BLaER1 treated with 17β-estradiol and CSF1 and Interleukin-3, amounts not matched to agents 10 nM and 100 nM (cell line): ENCODE results near the gene RMP24.
"Not testable (repeated sequence)": the region's sequence is repeated elsewhere in the genome, so short reads cannot be mapped to it uniquely, and the experiment has no call there.

Experiments
- H3K27ac ChIP-seq, 11 experiments: shearing (Covaris generic); formaldehyde crosslinking; 2 replicates each; pipeline ENCODE4 v1.8.1; 2022
- H3K27me3 ChIP-seq, 11 experiments: shearing (Covaris generic); formaldehyde crosslinking; 2 replicates each; pipeline ENCODE4 v1.8.1; 2022
- H3K36me3 ChIP-seq, 11 experiments: shearing (Covaris generic); formaldehyde crosslinking; 2 replicates each; pipeline ENCODE4 v1.8.1; 2022
- H3K4me1 ChIP-seq, 10 experiments: shearing (Covaris generic); formaldehyde crosslinking; 2 replicates each; pipeline ENCODE4 v1.8.1; 2022
- H3K4me2 ChIP-seq, 11 experiments: shearing (Covaris generic); formaldehyde crosslinking; 2 replicates each; pipeline ENCODE4 v1.8.1; 2022
- H3K4me3 ChIP-seq, 10 experiments: shearing (Covaris generic); formaldehyde crosslinking; 2 replicates each; pipeline ENCODE4 v1.8.1; 2022
- H3K9ac ChIP-seq, 11 experiments: shearing (Covaris generic); formaldehyde crosslinking; 2 replicates each; pipeline ENCODE4 v1.8.1; 2022
- H3K9me3 ChIP-seq, 11 experiments: shearing (Covaris generic); formaldehyde crosslinking; replicated peaks in 1 of 11; 2 replicates each; pipeline ENCODE4 v1.8.1; 2022
- H4K20me1 ChIP-seq, 11 experiments: shearing (Covaris generic); formaldehyde crosslinking; 2 replicates each; pipeline ENCODE4 v1.8.1; 2022
- Cebpa-rat ChIP-seq, 11 experiments: shearing (Covaris generic); IDR thresholded peaks; 2 replicates each; pipeline ENCODE4 v1.8.1; 2022

The RMP24 gene

DNA sequence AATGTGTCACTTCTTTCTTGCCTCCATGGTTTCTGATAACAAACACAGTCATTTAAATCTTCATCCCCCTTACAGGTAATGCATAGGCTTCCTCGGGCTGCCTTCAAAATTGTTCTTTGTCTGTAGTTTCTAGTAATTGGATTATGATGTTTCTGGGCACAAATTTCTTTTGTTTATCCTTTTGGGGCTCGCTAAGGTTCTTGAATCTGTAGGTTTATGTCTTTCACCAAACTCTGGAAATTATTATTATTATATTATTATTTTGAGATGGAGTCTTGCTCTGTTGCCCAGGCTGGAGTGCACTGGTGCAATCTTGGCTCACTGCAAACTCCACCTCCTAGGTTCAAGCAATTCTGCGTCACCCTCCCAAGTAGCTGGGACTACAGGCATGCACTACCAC lies 16.3 kb upstream of the RMP24 start:
- no peak overlapping the region for H3K4me2 ChIP-seq
- no peaks in the 10 kb centered on the region for H4K20me1 ChIP-seq
- H3K27me3 ChIP-seq = no peaks in the 10 kb centered on the region
- peaks cover 20 to 32% (median 27%) of the 10 kb centered on the region in 11 experiments for H3K9me3 ChIP-seq
- no peak overlapping the region for H3K4me3 ChIP-seq
- H3K4me1 ChIP-seq = no peaks in the 10 kb centered on the region
- no peaks in the 10 kb centered on the region for H3K36me3 ChIP-seq
- no peak overlapping the region for H3K9ac ChIP-seq
- no peak overlapping the region for H3K27ac ChIP-seq
- TF ChIP-seq Cebpa-rat (IDR thresholded peaks at IDR 0.05) = no peak

DNA sequence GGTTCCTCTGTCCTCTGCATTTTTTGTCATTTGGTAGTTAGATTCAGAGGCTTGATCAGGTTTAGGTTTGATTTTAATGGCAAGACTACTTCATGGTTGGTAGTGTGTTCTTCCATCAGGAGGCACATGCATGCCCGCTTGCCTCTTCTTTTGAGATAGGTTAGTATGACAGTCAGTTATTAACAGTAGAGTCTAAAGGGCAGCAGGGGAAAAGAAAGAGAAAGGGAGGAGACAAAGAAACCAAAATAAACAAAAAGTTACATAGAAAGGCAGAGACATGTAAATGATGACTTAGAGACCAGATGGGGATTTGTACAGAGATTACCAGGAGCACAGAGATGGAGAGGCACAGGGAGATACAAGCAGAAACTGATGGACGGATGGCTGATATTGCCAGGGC lies 10.2 kb upstream of the RMP24 start:
- TF ChIP-seq Cebpa-rat (IDR thresholded peaks at IDR 0.05) = no peak

GRCh38 chr18:35964319-35964718 lies 8.2 kb upstream of the RMP24 start:
- Histone ChIP-seq H3K4me3 (no peak overlapping the region), H3K4me2 (no peak overlapping the region), H3K27ac (no peak overlapping the region), H3K9me3 (peaks cover 6 to 13% (median 7%) of the 10 kb centered on the region in 11 experiments; a peak in 20 of 22 replicates), H3K4me1 (peaks cover 0 to 15% (median 4%) of the 10 kb centered on the region in 10 experiments; a peak in 11 of 20 replicates), H4K20me1 (no peaks in the 10 kb centered on the region), H3K9ac (no peak overlapping the region), H3K36me3 (no peaks in the 10 kb centered on the region), H3K27me3 (no peaks in the 10 kb centered on the region)
- TF ChIP-seq Cebpa-rat (IDR thresholded peaks at IDR 0.05) = no peak

More for the DNA sequence above, 10.2 kb upstream of the RMP24 start:
- no peak overlapping the region for H3K4me3 ChIP-seq
- H3K27me3 ChIP-seq = no peaks in the 10 kb centered on the region
- H3K9ac ChIP-seq = no peak overlapping the region
- H3K36me3 ChIP-seq = no peaks in the 10 kb centered on the region
- no peaks in the 10 kb centered on the region for H4K20me1 ChIP-seq
- no peak overlapping the region for H3K4me2 ChIP-seq
- peaks cover 6 to 13% (median 9%) of the 10 kb centered on the region in 11 experiments; a peak in 20 of 22 replicates for H3K9me3 ChIP-seq
- peaks cover 0 to 8% (median 0%) of the 10 kb centered on the region in 10 experiments; a peak in 1 of 20 replicates for H3K4me1 ChIP-seq
- H3K27ac ChIP-seq = no peak overlapping the region

GRCh38 chr18:35967866-35968265 lies 4.6 kb upstream of the RMP24 start:
- not testable (repeated sequence) for H3K27ac ChIP-seq, H3K27me3 ChIP-seq, H3K4me3 ChIP-seq, H4K20me1 ChIP-seq, H3K36me3 ChIP-seq, H3K9me3 ChIP-seq, H3K9ac ChIP-seq
- Histone ChIP-seq H3K4me2 (peak overlapping the region in 4 of 11 experiments; percentile 10 to 45 (median 28); a peak in 2 of 22 replicates), H3K4me1 (peaks cover 17 to 32% (median 23%) of the 10 kb centered on the region in 10 experiments)

DNA sequence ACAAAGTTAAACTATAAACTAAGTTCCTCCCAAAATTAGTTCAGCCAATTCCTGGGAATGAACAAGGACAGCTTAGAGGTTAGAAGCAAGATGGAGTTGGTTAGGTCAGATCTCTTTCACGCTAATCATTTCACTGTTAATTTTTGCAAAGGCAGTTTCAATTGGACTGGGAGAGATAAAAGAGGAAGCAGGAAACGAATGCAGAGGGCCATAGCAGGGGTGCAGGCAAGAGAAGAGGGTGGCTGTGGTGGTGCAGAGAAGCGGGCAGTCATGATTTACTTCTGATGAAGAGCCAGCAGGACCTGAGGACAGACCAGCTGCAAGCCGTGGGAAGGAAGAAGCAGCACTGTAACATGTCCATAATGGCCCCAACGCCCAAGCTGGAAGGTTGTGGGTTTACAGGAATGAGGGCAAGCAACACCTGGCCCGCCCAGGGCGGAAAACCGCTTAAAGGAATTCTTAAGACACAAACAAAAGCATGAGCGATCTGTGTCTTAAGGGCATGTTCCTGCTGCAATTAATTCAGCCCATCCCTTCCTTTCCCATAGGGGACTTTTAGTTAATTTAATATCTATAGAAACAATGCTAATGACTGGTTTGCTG lies 4.1 kb upstream of the RMP24 start:
- no peak for TF ChIP-seq Cebpa-rat (IDR thresholded peaks at IDR 0.05)
- Histone ChIP-seq H3K4me1 (peaks cover 21 to 36% (median 27%) of the 10 kb centered on the region in 10 experiments), H4K20me1 (peaks cover 0 to under 1% (median 0%) of the 10 kb centered on the region in 11 experiments; a peak in 2 of 22 replicates), H3K36me3 (peaks cover 0 to 2% (median 0%) of the 10 kb centered on the region in 11 experiments; a peak in 1 of 22 replicates), H3K27ac (no peak overlapping the region), H3K4me2 (peak overlapping the region in 4 of 11 experiments; percentile 10 to 45 (median 28); a peak in 3 of 22 replicates), H3K9ac (no peak overlapping the region), H3K4me3 (no peak overlapping the region), H3K27me3 (no peaks in the 10 kb centered on the region), H3K9me3 (no peaks in the 10 kb centered on the region)

DNA sequence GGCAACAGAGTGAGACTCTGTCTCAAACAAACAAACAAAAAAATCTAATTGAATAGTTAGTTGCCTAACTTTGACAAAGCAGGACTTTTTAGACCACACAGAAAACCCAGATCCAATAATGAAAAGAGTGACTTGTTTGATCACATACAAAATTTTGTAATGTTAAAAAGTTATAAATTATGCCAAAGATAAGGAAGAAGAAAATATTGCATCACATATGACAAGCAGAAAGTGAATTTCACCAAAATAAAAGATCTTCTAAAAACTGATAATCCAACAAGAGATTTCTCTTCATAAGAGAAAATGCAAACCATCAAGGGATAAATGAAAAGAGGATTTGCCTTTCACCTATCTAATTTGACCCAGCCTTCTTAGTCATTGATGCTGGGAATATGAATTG lies 2.8 kb upstream of the RMP24 start:
- peaks cover 0 to 12% (median 0%) of the 10 kb centered on the region in 11 experiments; a peak in 3 of 22 replicates for H4K20me1 ChIP-seq
- peaks cover 30 to 49% (median 38%) of the 10 kb centered on the region in 10 experiments for H3K4me1 ChIP-seq
- H3K4me2 ChIP-seq = peak overlapping the region; percentile 37 to 92 (median 80); a peak in 16 of 22 replicates
- H3K27ac ChIP-seq = peak overlapping the region in 8 of 11 experiments; percentile 64 to 83 (median 76); a peak in 11 of 22 replicates
- no peaks in the 10 kb centered on the region for H3K9me3 ChIP-seq
- H3K27me3 ChIP-seq = no peaks in the 10 kb centered on the region
- H3K4me3 ChIP-seq = peak overlapping the region in 3 of 10 experiments; percentile 48 to 57 (median 52); a peak in 3 of 20 replicates
- TF ChIP-seq Cebpa-rat (IDR thresholded peaks at IDR 0.05) = no peak
- H3K36me3 ChIP-seq = peaks cover under 1 to 15% (median 9%) of the 10 kb centered on the region in 11 experiments; a peak in 17 of 22 replicates
- H3K9ac ChIP-seq = peak overlapping the region in 6 of 11 experiments; percentile 26 to 82 (median 70); a peak in 4 of 22 replicates

- Histone ChIP-seq H4K20me1 (peaks cover 0 to 12% (median 0%) of the 10 kb centered on the region in 11 experiments; a peak in 3 of 22 replicates), H3K27me3 (no peaks in the 10 kb centered on the region), H3K9ac (peak overlapping the region; percentile 77 to 93 (median 90)), H3K36me3 (peaks cover 21 to 35% (median 30%) of the 10 kb centered on the region in 11 experiments), H3K4me3 (peak overlapping the region; percentile 71 to 98 (median 88)), H3K4me2 (peak overlapping the region; percentile 69 to 92 (median 80)), H3K9me3 (no peaks in the 10 kb centered on the region), H3K27ac (peak overlapping the region; percentile 64 to 91 (median 86)), H3K4me1 (peaks cover 30 to 48% (median 38%) of the 10 kb centered on the region in 10 experiments)
- no peak for TF ChIP-seq Cebpa-rat (IDR thresholded peaks at IDR 0.05)
Measured at GRCh38 chr18:35971661-35972196, 750 bp upstream of the RMP24 start.

DNA sequence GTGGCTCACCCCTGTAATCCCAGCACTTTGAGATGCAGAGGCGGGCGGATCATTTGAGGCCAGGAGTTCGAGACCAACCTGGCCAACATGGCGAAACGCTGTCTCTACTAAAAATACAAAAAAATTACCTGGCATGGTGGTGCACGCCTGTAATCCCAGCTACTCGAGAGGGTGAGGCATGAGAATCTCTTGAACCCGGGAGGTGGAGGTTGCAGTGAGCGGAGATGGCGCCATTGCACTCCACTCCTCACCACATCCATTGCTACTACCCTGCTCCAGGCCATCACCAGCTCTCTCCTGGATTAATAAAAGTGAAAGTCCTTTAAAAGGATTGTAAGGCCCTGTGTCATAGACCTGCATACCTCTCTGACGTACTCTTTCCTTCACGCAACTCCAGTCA lies 1.2 kb downstream of the RMP24 start:
- H3K4me3 ChIP-seq = peak overlapping the region; percentile 71 to 98 (median 88)
- peaks cover 27 to 39% (median 35%) of the 10 kb centered on the region in 10 experiments for H3K4me1 ChIP-seq
- no peaks in the 10 kb centered on the region for H3K9me3 ChIP-seq
- H4K20me1 ChIP-seq = peaks cover 0 to 12% (median 0%) of the 10 kb centered on the region in 11 experiments; a peak in 4 of 22 replicates
- no peak for TF ChIP-seq Cebpa-rat (IDR thresholded peaks at IDR 0.05)
- peaks cover 40 to 55% (median 49%) of the 10 kb centered on the region in 11 experiments for H3K36me3 ChIP-seq
- H3K27me3 ChIP-seq = no peaks in the 10 kb centered on the region
- 0 out of 22 replicates have a peak overlapping the region, but pooled peaks of 2 of the 11 experiments have one; percentile 67 to 78 for H3K27ac ChIP-seq
- H3K9ac ChIP-seq = peak overlapping the region; percentile 77 to 93 (median 90); a peak in 18 of 22 replicates
- peak overlapping the region; percentile 76 to 96 (median 90) for H3K4me2 ChIP-seq

DNA sequence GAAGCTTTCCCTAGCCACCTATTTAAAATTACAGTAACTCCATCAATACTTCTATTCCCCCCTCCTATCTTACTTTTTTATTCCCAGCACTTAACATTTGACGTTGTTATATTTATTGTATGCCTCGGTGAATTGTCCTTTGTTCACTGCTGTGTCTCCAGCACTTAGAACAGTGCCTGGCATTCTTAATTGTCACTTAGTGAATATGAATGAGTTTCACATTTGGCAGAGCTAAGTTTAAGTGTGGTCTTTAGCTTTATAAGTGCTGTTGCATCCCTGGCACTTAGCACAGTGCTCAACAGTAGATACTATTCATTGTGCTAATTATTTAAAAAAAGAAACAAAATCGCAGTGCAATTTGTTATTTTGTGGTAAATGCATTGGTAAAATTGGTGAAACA lies 1.7 kb downstream of the RMP24 start:
- H3K9ac ChIP-seq = peak overlapping the region in 2 of 11 experiments; percentile 77 to 91; a peak in 1 of 22 replicates
- TF ChIP-seq Cebpa-rat (IDR thresholded peaks at IDR 0.05) = no peak
- peak overlapping the region; percentile 76 to 96 (median 90) for H3K4me2 ChIP-seq
- no peaks in the 10 kb centered on the region for H3K27me3 ChIP-seq
- peak overlapping the region in 5 of 10 experiments; percentile 71 to 98 (median 89); a peak in 7 of 20 replicates for H3K4me3 ChIP-seq
- no peaks in the 10 kb centered on the region for H3K9me3 ChIP-seq
- H4K20me1 ChIP-seq = peaks cover 0 to 12% (median 0%) of the 10 kb centered on the region in 11 experiments; a peak in 4 of 22 replicates
- peaks cover 45 to 60% (median 54%) of the 10 kb centered on the region in 11 experiments for H3K36me3 ChIP-seq
- peaks cover 27 to 39% (median 35%) of the 10 kb centered on the region in 10 experiments for H3K4me1 ChIP-seq
- no peak overlapping the region for H3K27ac ChIP-seq
